Naive thymus-derived CD8-positive, alpha-beta T cell (primary cell): ENCODE data around the gene TMEM132E. TPM values are rescaled to one million over a fixed set of nuclear protein-coding genes. Genes with fewer than 3 reads are reported as not detected.

Source experiments
- ATAC-seq, 2 donors: fragments of 150-1000 bp; cut with Tn5 transposase in 1 of 2; sonication (Bioruptor Pico), chemical (Tn5 transposase) in 1 of 2; 1 replicate in 1 of 2; 2 replicates in 1 of 2; pipeline ENCODE4 v1.10.0; 2021; ENCODE audit warnings: mild to moderate bottlenecking in 2 of 2, moderate library complexity in 2 of 2
- POLR2A ChIA-PET: fragments of 350-600 bp; sonication (Branson Sonifier 250); formaldehyde crosslinking; loops from one replicate; lab custom pipeline; 2021; ENCODE audit warnings: antibody characterized with exemption; lab: Charles Lee
- DNase-seq, 10 donors: peaks; one replicate each; pipeline versions ENCODE4 v3.0.0 to v3.0.0-alpha.2; 2020 to 2022
- H3K27ac Mint-ChIP-seq, 10 donors: one replicate each; pipeline ENCODE4 v1.8.0; 2020 to 2022; ENCODE audit warnings: mild to moderate bottlenecking in 10 of 10, mixed read lengths in 10 of 10, moderate library complexity in 4 of 10, inconsistent platforms in 1 of 10
- H3K27me3 Mint-ChIP-seq, 5 donors: one replicate each; pipeline ENCODE4 v1.8.0; 2021 to 2022; ENCODE audit warnings: mixed read lengths in 5 of 5
- H3K36me3 Mint-ChIP-seq, 3 donors: one replicate each; pipeline ENCODE4 v1.8.0; 2020 to 2022; ENCODE audit warnings: mixed read lengths in 3 of 3, mild to moderate bottlenecking in 2 of 3, inconsistent platforms in 1 of 3
- H3K4me1 Mint-ChIP-seq, 4 donors: one replicate each; pipeline ENCODE4 v1.8.0; 2021 to 2022; ENCODE audit warnings: mixed read lengths in 4 of 4
- H3K4me3 Mint-ChIP-seq, 10 donors: one replicate each; pipeline ENCODE4 v1.8.0; 2020 to 2022; ENCODE audit warnings: mild to moderate bottlenecking in 10 of 10, mixed read lengths in 10 of 10, moderate library complexity in 6 of 10, inconsistent platforms in 1 of 10
- H3K9me3 Mint-ChIP-seq, 9 donors: one replicate each; pipeline ENCODE4 v1.8.0; 2020 to 2022; ENCODE audit warnings: mixed read lengths in 9 of 9, mild to moderate bottlenecking in 3 of 9, inconsistent platforms in 1 of 9, moderate library complexity in 1 of 9
- polyA plus RNA-seq, 3 donors: library from polyadenylated mRNA; unstranded; fragments of 300-500 nt; fragmentation: Illumina TruSeq; gene quantifications; one replicate each; pipeline ENCODE4 v1.2.3, GENCODE V29; 2021
- total RNA-seq, 8 experiments: library from RNA in 2 of 8; stranded (reverse) in 2 of 8; gene quantifications; one replicate each; pipeline ENCODE4 v1.2.3 and lab custom pipeline; 2021 to 2026

Gene TMEM132E
- total and polyA plus RNA-seq, 5 experiments from 2014 or later: 0.19 to 0.60 (median 0.49) TPM

DNA sequence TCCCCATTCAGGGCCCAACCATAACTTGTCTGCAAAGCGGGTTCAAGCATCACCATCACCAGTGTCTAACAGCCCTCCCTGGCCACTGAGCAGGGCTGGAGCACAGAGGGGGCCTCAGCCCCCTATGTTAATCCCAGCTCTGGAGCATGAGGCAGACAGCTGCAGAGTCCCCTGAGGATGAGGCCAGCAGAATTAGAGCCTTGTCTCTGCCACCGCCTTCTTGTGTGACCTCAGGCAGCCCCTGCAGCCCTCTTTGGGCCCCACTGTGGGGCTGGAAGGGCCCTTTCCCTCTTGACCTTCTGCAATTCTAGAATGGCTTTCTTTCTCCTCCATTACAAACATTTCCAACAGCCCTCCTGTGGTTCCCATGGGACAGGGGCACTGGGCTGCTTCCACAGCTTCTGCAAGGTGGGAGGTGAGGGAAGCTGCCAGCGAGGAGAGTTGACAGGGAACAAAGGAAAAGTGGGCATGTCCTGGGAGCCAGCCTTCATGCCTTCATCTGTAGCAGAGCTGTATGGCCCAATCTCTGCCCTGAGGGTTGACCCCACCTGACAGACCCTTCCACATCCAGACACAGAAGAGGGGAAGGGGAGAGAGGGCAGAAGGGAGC is 65.7 kb downstream of the TMEM132E start:
- ATAC-seq (no peak), DNase-seq (no peak)
- Mint-ChIP-seq H3K36me3 (no peaks in the 10 kb centered on the region), H3K9me3 (no peaks in the 10 kb centered on the region), H3K4me1 (peaks cover 0 to 7% (median 1%) of the 10 kb centered on the region in 4 donors), H3K27me3 (peaks cover 9 to 42% (median 19%) of the 10 kb centered on the region in 5 donors), H3K27ac (no peak overlapping the region), H3K4me3 (no peak overlapping the region)
- POLR2A ChIA-PET: no interaction called here

- Mint-ChIP-seq H3K9me3 (no peaks in the 10 kb centered on the region), H3K4me1 (peaks cover 0 to 6% (median 0%) of the 10 kb centered on the region in 4 donors), H3K27me3 (peaks cover 9 to 42% (median 16%) of the 10 kb centered on the region in 5 donors), H3K27ac (no peak overlapping the region), H3K4me3 (no peak overlapping the region), H3K36me3 (no peaks in the 10 kb centered on the region)
- no peak for DNase-seq
- no peak for ATAC-seq
- POLR2A ChIA-PET: no interaction called here
Measured at GRCh38 chr17:34645594-34645993, 66.2 kb downstream of the TMEM132E start.

- no peaks in the 10 kb centered on the region for H3K36me3 Mint-ChIP-seq
- POLR2A ChIA-PET: no interaction called here
- peaks cover 0 to 3% (median 0%) of the 10 kb centered on the region in 4 donors for H3K4me1 Mint-ChIP-seq
- ATAC-seq (no peak), DNase-seq (no peak)
- H3K27ac Mint-ChIP-seq: no peak overlapping the region
- H3K4me3 Mint-ChIP-seq: no peak overlapping the region
- H3K9me3 Mint-ChIP-seq: no peaks in the 10 kb centered on the region
- peaks cover 10 to 45% (median 14%) of the 10 kb centered on the region in 5 donors for H3K27me3 Mint-ChIP-seq
Measured at GRCh38 chr17:34647511-34647910, 68.1 kb downstream of the TMEM132E start.

GRCh38 chr17:34650051-34650750 is 70.8 kb downstream of the TMEM132E start:
- Mint-ChIP-seq H3K4me1 (no peaks in the 10 kb centered on the region), H3K36me3 (no peaks in the 10 kb centered on the region), H3K27me3 (peaks cover 11 to 37% (median 14%) of the 10 kb centered on the region in 5 donors), H3K27ac (no peak overlapping the region), H3K4me3 (no peak overlapping the region), H3K9me3 (no peaks in the 10 kb centered on the region)
- no peak for DNase-seq
- no peak for ATAC-seq
- POLR2A ChIA-PET: no interaction called here

GRCh38 chr17:34651402-34651811 is 72.0 kb downstream of the TMEM132E start:
- Mint-ChIP-seq H3K27me3 (peaks cover 11 to 31% (median 14%) of the 10 kb centered on the region in 5 donors), H3K27ac (no peak overlapping the region), H3K36me3 (no peaks in the 10 kb centered on the region), H3K4me3 (no peak overlapping the region), H3K4me1 (no peaks in the 10 kb centered on the region), H3K9me3 (no peaks in the 10 kb centered on the region)
- POLR2A ChIA-PET: no interaction called here
- DNase-seq (no peak), ATAC-seq (no peak)

DNA sequence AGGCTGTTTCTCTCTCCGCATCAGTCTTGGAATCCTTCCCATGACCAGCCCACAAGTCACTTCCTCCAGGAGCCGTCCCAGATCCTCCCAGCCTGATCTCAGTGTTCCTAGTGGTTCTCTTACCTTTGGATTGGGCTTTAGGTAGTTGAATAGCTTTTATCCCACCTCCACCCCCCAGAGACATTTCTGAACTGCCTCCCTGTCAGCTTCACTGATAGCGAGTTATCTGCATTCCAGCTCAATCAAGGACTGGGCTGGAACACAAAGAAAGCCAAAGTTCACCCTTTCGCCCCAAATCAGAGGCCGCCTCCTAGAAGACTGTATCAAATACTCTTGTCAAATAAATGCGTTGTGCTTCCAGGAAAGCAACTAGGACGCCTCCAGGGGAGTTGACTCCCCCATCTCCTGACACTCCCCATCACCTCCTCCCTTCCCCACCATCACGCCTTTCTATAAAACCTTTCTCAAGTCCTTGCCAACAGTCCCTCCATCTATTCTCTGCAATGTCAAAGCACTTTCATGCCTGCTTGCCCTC is 72.7 kb downstream of the TMEM132E start:
- Mint-ChIP-seq H3K27ac (peak overlapping the region in 1 of 10 donors; percentile 54), H3K36me3 (no peaks in the 10 kb centered on the region), H3K4me1 (no peaks in the 10 kb centered on the region), H3K4me3 (no peak overlapping the region), H3K27me3 (peaks cover 11 to 31% (median 14%) of the 10 kb centered on the region in 5 donors), H3K9me3 (no peaks in the 10 kb centered on the region)
- DNase-seq: no peak
- no peak for ATAC-seq
- POLR2A ChIA-PET: no interaction called here

- Mint-ChIP-seq H3K36me3 (no peaks in the 10 kb centered on the region), H3K4me1 (no peaks in the 10 kb centered on the region), H3K4me3 (no peak overlapping the region), H3K27ac (no peak overlapping the region), H3K27me3 (peaks cover 11 to 31% (median 14%) of the 10 kb centered on the region in 5 donors), H3K9me3 (no peaks in the 10 kb centered on the region)
- DNase-seq (no peak), ATAC-seq (no peak)
- POLR2A ChIA-PET: no interaction called here
Measured at GRCh38 chr17:34653511-34653910, 74.1 kb downstream of the TMEM132E start.

- Mint-ChIP-seq H3K27me3 (peaks cover 11 to 33% (median 14%) of the 10 kb centered on the region in 5 donors), H3K4me3 (no peak overlapping the region), H3K4me1 (no peaks in the 10 kb centered on the region), H3K36me3 (no peaks in the 10 kb centered on the region), H3K27ac (peak overlapping the region in 1 of 10 donors; percentile 39), H3K9me3 (no peaks in the 10 kb centered on the region)
- DNase-seq: no peak
- no peak for ATAC-seq
- POLR2A ChIA-PET: no interaction called here
Measured at GRCh38 chr17:34654276-34654880, 75.0 kb downstream of the TMEM132E start.

DNA sequence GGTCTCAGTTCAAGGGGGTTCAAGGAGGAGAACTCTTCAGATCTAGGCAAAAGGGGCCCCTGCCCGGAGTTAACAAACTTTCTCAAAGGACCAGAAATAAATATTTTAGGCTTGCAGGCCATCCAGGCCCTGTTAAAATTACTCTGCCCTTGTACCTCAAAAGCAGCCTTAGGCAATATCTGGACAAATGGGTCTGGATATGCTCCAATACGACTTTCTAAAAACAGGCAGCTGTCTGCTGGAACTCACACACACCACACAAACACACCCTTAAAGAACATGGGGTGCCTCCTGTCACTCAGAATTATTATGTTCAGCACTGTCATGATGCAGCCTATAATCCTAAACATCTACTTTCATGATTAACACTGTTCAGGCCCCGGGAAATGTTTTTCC is 75.5 kb downstream of the TMEM132E start:
- H3K9me3 Mint-ChIP-seq: no peaks in the 10 kb centered on the region
- POLR2A ChIA-PET: no interaction called here
- H3K27ac Mint-ChIP-seq: no peak overlapping the region
- peaks cover 11 to 38% (median 14%) of the 10 kb centered on the region in 5 donors for H3K27me3 Mint-ChIP-seq
- no peak overlapping the region for H3K4me3 Mint-ChIP-seq
- DNase-seq: no peak
- H3K4me1 Mint-ChIP-seq: peaks cover 0 to 1% (median 0%) of the 10 kb centered on the region in 4 donors
- ATAC-seq: no peak
- no peaks in the 10 kb centered on the region for H3K36me3 Mint-ChIP-seq

GRCh38 chr17:34656801-34657200 is 77.4 kb downstream of the TMEM132E start:
- POLR2A ChIA-PET: no interaction called here
- no peak for DNase-seq
- peaks cover 8 to 39% (median 14%) of the 10 kb centered on the region in 5 donors for H3K27me3 Mint-ChIP-seq
- no peak overlapping the region for H3K4me3 Mint-ChIP-seq
- no peaks in the 10 kb centered on the region for H3K36me3 Mint-ChIP-seq
- H3K27ac Mint-ChIP-seq: peak overlapping the region in 1 of 10 donors; percentile 41
- ATAC-seq: no peak
- H3K9me3 Mint-ChIP-seq: no peaks in the 10 kb centered on the region
- H3K4me1 Mint-ChIP-seq: peaks cover 0 to 1% (median 0%) of the 10 kb centered on the region in 4 donors

DNA sequence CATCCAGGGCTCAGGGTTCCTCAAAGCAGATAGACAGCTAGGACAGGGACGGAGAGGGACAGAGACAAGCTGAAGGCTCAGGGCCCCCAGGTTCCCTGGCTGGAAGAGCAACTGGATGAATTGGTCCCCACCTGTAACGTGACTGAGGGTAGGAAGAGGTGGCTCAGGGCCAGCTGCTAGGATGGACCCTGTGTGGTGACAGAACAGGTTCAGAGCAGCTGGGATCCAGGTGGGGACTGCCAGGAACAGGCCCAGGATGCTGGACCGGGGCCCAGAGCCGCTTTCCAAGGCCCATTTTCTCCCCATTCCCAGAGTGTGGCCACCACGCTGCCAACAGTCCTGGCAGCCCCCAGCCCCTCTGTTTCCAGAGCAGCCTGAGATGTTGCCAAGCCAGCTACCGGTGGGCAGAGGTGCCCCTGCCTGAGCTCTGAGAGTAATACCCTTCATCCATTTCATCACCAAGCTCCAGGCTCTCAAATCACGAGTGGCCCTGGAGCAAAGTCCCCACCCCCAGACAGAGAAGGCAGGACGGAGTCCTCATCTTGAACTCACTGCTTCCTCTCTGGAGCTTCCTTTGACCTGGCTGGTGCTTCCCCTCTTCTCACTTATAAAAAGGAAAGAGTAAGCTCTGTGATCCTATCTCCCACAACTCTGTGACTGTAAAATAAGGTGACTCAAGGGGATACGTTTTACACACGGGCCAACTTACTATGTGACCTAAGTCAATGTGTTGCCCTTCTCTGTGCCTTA is 79.6 kb downstream of the TMEM132E start:
- Mint-ChIP-seq H3K9me3 (no peaks in the 10 kb centered on the region), H3K27me3 (peaks cover 0 to 17% (median 5%) of the 10 kb centered on the region in 5 donors), H3K4me1 (peaks cover 0 to 1% (median 0%) of the 10 kb centered on the region in 4 donors), H3K4me3 (no peak overlapping the region), H3K27ac (no peak overlapping the region), H3K36me3 (no peaks in the 10 kb centered on the region)
- DNase-seq (no peak), ATAC-seq (no peak)
- POLR2A ChIA-PET: no interaction called here

DNA sequence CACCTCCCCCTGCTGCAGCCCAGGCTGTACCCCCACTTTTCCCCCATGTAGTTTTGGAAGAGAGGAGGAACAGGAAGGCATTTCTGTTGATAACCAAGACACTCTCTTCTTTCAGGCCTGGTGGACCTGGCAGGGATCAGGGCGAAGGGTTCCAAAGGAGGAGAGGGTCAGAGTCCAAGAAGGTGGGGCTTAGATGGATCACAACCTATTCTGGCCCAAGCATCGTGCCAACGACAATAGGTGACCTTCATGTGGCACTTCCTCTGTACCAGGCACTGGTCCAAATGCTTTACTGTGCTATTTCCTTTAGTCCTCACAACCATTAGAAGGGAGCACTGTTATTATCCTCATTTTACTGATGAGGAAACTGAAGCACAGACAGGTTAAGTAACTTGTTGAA is 84.3 kb downstream of the TMEM132E start:
- peaks cover 9 to 17% (median 14%) of the 10 kb centered on the region in 4 donors for H3K4me1 Mint-ChIP-seq
- no peaks in the 10 kb centered on the region for H3K9me3 Mint-ChIP-seq
- no peak overlapping the region for H3K4me3 Mint-ChIP-seq
- DNase-seq: no peak
- peak overlapping the region in 2 of 10 donors; percentile 13 to 22 for H3K27ac Mint-ChIP-seq
- no peak for ATAC-seq
- H3K36me3 Mint-ChIP-seq: no peaks in the 10 kb centered on the region
- POLR2A ChIA-PET: no interaction called here
- peaks cover 0 to 10% (median 2%) of the 10 kb centered on the region in 5 donors for H3K27me3 Mint-ChIP-seq
